ENCODE data around the gene CSH2.

CSH2 gene

GRCh38 chr17:63833741-63834373 lies 39.6 kb downstream of the CSH2 start:
- no peak for DNase-seq (ENCODE audit: low read depth)

- no peak for DNase-seq (ENCODE audit: low read depth)
Observed at GRCh38 chr17:63833026-63833740, 40.3 kb downstream of the CSH2 start.

GRCh38 chr17:63832455-63832854 lies 41.0 kb downstream of the CSH2 start:
- no peak for DNase-seq (ENCODE audit: low read depth)

GRCh38 chr17:63832014-63832413 lies 41.5 kb downstream of the CSH2 start:
- no peak for DNase-seq (ENCODE audit: low read depth)

DNA sequence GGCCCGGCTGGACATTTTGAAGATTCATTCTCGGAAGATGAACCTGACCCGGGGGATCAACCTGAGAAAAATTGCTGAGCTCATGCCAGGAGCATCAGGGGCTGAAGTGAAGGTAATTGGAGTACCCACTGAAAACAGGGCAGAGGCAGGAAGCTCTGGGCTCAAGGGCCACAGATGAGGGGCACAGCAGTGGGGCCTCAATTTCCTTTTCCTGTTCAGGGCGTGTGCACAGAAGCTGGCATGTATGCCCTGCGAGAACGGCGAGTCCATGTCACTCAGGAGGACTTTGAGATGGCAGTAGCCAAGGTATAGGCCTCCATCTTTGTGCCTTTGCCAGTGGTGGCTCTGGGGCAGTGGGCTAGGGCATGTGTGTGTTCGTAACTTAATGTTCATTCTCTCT lies 42.0 kb downstream of the CSH2 start:
- DNase-seq (ENCODE audit: low read depth) = no peak

DNA sequence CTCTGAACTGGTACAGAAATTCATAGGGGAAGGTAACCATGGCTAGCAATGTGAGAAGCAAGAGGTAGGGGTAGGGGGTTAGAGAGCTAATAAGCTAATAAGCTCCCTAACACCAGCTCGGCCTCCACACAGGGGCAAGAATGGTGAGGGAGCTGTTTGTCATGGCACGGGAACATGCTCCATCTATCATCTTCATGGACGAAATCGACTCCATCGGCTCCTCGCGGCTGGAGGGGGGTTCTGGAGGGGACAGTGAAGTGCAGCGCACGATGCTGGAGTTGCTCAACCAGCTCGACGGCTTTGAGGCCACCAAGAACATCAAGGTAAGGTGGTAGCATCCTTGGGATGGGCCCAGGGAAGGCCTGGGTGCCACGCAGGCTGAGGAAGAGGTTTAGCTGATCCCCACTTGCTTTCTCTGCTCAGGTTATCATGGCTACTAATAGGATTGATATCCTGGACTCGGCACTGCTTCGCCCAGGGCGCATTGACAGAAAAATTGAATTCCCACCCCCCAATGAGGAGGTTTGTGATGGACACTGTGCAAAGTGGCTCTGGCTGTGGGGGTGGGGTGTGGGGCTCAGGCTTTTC lies 42.5 kb downstream of the CSH2 start:
- no peak for DNase-seq (ENCODE audit: low read depth)

- no peak for DNase-seq (ENCODE audit: low read depth)
Observed at GRCh38 chr17:63830278-63830677, 43.2 kb downstream of the CSH2 start.

- no peak for DNase-seq (ENCODE audit: low read depth)
Observed at GRCh38 chr17:63828936-63829335, 44.5 kb downstream of the CSH2 start.

- no peak for DNase-seq (ENCODE audit: low read depth)
Observed at GRCh38 chr17:63827801-63828221, 45.7 kb downstream of the CSH2 start.

GRCh38 chr17:63827002-63827800 lies 46.3 kb downstream of the CSH2 start, which contains the start of the genes FTSJ3 and PSMC5:
Gene FTSJ3, minus strand, starts transcription at chr17:63827663. Its CDS starts 761 bp downstream, at chr17:63826902.
Gene PSMC5, plus strand, starts transcription at chr17:63827431. Its CDS starts 60 bp downstream, at chr17:63827491.
- DNase-seq (ENCODE audit: low read depth) = peak; percentile 90

DNA sequence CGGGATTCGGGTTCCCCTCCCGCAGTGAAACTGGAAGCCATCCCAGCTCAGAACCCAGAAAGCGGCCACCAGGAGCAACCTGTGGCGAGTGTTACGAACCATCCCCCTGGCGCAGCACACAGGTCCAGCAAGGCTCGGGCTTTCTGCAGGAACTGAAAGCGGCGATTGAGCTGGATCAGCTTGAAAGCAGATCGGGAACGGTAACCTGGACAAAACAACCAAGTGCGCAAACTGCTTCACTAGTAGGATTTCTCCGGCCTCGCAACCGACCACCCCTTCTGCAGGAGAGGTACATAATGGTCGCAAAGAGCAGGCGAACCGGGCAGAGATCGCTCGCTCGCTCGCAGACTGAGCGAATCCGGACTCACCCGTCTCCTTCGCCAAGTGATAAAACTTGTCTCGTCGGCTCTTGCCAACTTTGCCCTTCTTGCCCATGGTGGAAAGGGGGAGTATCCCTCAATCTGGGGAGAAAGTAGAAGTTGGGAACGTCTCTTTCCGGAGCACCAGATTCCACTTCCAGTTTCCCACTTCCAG lies 46.9 kb downstream of the CSH2 start:
- DNase-seq (ENCODE audit: low read depth) = no peak

DNA sequence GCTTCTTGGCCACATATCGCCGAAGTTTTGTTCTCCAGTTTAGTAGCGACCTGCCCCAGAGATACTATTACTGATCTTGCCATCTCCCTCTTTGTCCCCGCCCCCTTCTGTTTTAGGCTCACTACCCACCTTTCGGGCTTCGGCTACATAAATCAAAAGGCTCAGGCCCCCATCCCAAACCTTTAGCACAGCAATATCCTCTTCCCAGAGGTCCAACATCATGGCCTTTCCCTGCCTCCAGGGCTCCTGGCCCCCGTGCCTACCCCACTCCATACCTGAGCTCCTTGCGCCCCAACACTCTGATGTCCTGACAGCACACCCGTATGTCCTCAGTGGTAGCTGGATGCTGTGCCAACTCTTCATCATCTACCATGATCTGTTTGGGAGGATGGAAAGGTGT lies 49.1 kb downstream of the CSH2 start:
- DNase-seq (ENCODE audit: low read depth) = no peak

DNA sequence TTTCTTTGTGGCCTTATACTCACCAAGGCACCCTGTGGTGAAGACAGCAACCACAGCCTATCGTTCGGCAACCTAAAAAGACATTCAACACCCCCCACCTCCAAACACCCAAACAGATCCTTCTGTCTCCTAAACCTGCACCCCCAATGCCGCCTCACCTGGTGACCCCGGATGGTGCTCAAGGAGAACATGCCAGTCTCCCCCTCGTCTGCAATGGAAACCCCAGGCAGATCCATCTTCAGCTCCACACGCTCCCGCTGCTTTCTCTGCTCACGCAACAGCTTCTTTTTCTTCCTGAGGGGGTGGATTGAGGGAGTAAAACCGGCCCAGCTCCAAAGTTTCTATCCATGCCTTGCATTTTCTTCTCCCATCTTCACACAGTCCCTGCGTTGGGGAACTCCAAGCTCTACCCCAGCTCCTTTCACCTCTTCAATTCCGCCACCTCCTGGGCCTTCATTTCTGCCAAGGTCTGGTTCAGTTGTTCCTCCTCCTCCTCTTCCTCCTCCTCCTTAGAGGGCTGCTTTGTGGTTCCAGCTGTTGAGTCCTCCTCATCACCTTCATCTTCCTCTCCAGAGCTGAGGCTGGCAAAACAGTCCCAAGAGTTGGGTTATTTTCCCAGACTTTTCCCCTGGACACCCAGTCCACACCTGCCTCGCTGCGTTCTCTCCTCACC lies 49.7 kb downstream of the CSH2 start:
- no peak for DNase-seq (ENCODE audit: low read depth)

DNA sequence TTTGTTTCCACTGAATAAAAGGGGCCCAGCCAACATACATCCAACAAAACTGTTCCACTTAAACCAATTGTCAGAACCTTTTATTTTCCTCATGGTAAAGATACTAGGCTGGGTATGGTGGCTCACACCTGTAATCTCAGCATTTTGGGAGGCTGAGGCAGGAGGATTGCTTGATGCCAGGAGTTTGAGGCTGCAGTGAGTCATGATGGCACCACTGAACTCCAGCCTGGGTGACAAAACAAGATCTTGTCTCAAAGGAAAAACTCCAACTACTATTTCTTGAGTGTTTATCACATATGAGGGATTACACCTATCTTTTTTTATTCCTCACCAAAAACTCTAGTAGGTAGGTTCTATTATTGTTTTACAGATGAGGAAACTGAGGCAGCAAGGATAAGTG lies 50.9 kb downstream of the CSH2 start:
- no peak for DNase-seq (ENCODE audit: low read depth)

All from stimulated activated CD8-positive, alpha-beta memory T cell treated with anti-CD3 and anti-CD28 coated beads, Interleukin-12 subunit alpha, Interleukin-12 subunit beta, amount 100 ng/mL, for 4 hours (primary cell).